ENCODE data around the gene MOB3C.

Gene MOB3C

GRCh38 chr1:46580140-46580903 lies 36.3 kb downstream of the MOB3C start:
- in situ Hi-C loops (cut with MboI; ENCODE audit: low sequenced_read_pairs) = no loop called here

DNA sequence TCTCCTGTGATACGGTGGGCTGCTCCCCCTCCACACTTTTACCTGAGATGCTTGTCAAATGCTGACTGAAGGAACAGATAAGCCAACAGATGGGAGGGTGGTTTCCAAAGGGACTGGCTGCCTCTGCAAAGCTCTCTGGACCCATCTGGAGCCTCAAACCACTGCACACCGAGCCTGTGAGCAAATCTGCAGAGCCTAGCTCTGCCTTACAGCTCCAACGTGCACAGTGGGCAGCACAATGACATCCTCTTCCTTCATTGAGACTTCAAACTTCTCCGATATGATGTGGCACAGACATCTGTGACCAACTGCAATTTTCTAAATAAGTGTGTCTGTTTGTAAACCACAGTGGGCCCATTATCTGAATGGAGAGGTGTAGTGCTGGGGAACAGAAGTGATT lies 38.9 kb downstream of the MOB3C start:
- in situ Hi-C loops (cut with MboI; ENCODE audit: low sequenced_read_pairs) = no loop called here

GRCh38 chr1:46576596-46576995 lies 40.0 kb downstream of the MOB3C start:
- in situ Hi-C loops (cut with MboI; ENCODE audit: low sequenced_read_pairs) = no loop called here

GRCh38 chr1:46575778-46576177 lies 40.8 kb downstream of the MOB3C start:
- in situ Hi-C loops (cut with MboI; ENCODE audit: low sequenced_read_pairs) = no loop called here

GRCh38 chr1:46575300-46575699 lies 41.3 kb downstream of the MOB3C start:
- in situ Hi-C loops (cut with MboI; ENCODE audit: low sequenced_read_pairs) = no loop called here

DNA sequence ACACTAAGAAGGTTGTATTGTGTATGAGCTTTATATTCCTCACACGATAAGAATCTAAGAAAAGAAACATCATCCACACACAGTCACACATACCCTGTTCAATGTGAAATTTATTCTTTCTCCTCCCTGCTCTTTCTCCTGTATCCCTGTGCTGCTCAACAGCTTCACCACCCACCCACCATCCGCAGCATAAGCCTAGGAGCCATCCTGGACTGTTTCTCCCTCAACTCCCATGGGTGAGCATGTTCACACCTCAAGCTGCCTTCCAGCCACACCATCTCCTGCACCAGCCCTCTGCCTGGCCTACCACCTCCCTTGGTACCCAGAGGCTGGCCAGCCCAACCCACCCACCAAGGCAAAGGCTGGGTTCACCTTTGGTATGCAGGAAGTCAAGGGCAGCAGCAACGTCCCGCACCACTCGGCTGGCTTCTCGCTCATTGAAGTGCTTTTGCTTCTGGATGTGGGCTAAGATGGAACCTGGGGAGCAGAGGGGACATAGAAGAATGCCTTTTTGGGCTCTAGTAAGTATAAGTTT lies 44.9 kb downstream of the MOB3C start:
- in situ Hi-C loops (cut with MboI; ENCODE audit: low sequenced_read_pairs) = no loop called here

DNA sequence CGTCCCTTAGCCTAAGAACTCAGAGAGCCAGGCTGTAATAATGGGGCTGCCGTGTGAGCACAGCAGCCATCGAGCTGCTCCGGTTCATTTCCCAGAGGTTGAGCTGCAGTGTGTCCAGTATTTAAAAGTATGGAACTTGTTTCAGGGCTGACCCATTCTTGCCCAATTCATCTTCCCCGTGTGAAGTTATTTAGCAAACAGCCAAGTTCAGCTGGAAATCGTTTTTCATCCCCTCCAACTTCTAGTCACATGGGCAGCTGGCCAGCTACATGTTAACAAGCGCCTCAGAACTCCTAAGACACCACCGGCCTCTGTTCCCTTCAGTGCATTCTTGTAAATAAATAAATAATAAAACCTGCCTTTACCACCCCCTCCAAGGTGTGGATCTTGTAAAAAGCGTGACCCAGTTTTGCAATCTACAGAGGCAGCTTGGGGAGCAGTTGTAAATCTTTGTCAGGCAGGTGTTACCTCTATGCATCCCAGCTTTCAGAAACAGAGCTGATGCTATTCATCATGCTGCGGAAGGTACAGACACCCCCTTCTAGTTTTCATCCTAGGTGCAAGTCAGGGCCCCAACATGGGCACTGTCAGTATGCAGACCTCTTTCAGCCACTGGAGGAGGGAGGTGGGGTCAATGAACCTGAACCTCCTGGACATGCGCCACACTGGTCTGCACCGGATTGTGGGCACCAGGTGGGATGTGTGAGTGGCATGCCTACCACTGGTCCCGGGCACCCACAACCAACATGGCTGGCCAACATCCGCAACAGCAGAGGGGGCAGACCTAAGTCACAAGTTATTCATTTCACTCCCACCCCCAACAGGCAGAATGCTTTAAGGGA lies 46.5 kb downstream of the MOB3C start:
- in situ Hi-C loops (cut with MboI; ENCODE audit: low sequenced_read_pairs) = no loop called here

DNA sequence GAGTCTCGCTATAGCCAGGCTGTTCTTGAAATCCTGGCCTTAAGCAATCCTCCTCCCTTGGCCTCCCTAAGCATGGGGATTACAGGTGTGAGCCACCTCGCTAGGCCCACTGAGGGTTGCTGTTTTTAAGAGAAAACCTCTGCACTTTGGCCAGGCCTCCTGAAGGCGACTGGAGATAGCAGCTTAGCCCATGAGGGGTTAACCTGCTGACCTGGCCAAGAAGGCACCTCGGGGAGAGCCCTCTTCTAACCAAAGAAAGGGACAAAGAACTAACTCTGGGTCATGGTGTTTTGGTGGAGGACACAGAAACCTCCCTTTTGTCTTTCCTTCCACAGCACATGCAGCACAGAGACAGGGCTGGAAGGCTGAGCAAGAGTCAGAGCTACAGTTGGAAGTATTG lies 47.5 kb downstream of the MOB3C start:
- in situ Hi-C loops (cut with MboI; ENCODE audit: low sequenced_read_pairs) = no loop called here

GRCh38 chr1:46568461-46568891 lies 48.1 kb downstream of the MOB3C start:
- in situ Hi-C loops (cut with MboI; ENCODE audit: low sequenced_read_pairs) = no loop called here

GRCh38 chr1:46563341-46563740 lies 53.3 kb downstream of the MOB3C start:
- in situ Hi-C loops (cut with MboI; ENCODE audit: low sequenced_read_pairs) = no loop called here

- in situ Hi-C loops (cut with MboI; ENCODE audit: low sequenced_read_pairs) = no loop called here
These were observed 54.1 kb downstream of the MOB3C start for GRCh38 chr1:46562498-46562897.

DNA sequence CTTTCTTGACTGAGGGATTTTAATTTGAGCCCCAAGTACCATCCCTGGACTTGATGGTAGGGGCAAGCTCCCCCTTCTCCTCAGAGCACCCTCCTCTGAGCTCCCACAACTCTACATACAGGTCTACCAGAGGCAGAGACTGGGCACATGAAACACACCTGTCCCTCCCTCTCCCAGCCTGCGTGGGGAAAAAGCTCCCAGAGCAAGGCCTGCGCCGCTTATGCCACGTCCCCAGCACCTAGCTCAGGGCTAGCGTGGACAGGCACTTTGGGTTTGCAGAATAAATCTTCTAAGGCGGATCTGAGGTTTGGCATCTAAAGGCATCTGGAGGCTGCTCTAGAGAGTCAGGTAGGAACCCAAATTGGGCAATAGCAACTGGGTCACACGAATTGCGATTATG lies 57.6 kb downstream of the MOB3C start:
- in situ Hi-C loops (cut with MboI; ENCODE audit: low sequenced_read_pairs) = no loop called here

- in situ Hi-C loops (cut with MboI; ENCODE audit: low sequenced_read_pairs) = no loop called here
These were observed 58.3 kb downstream of the MOB3C start for GRCh38 chr1:46558141-46558963.
